Measurements from ENCODE around the gene ATE1.
"Not testable (repeated sequence)": the region's sequence is repeated elsewhere in the genome, so short reads cannot be mapped to it uniquely, and the experiment has no call there.

The ATE1 gene

DNA sequence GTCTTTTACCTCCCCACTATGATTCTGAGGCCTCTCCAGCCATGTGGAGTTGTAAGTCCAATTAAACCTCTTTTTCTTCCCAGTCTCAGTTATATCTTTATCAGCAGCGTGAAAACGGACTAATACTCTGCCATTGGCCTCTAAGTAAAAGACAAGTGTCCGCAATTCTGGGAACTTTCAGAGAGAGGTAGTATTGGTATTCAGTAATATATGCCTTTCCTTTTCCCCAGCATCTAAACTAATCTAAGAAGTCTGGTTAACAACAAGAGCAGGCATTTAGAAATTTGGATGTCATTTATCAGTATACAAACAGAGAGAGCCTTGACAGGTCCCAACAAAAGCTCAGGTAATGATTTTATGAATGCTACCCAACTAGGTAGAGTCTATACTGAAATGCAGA is 95.2 kb downstream of the ATE1 start:
- Histone ChIP-seq H3K9me3 (ENCODE audit: control insufficient read depth, insufficient read depth, low read length) (no peaks in the 10 kb centered on the region), H3K4me3 (ENCODE audit: low read depth, low read length) (no peak overlapping the region), H3K9ac (ENCODE audit: low read depth, low read length) (no peak overlapping the region), H3K27ac (ENCODE audit: low read depth, low read length) (no peak overlapping the region), H3K36me3 (ENCODE audit: control insufficient read depth, insufficient read depth, low read length) (peaks cover 35% of the 10 kb centered on the region), H3K4me1 (ENCODE audit: control insufficient read depth, insufficient read depth, low read length) (no peaks in the 10 kb centered on the region), H3K27me3 (ENCODE audit: control insufficient read depth, insufficient read depth, low read length) (no peaks in the 10 kb centered on the region)

- Histone ChIP-seq H3K9me3 (ENCODE audit: control insufficient read depth, insufficient read depth, low read length) (no peaks in the 10 kb centered on the region), H3K4me3 (ENCODE audit: low read depth, low read length) (no peak overlapping the region), H3K27me3 (ENCODE audit: control insufficient read depth, insufficient read depth, low read length) (no peaks in the 10 kb centered on the region), H3K4me1 (ENCODE audit: control insufficient read depth, insufficient read depth, low read length) (no peaks in the 10 kb centered on the region), H3K9ac (ENCODE audit: low read depth, low read length) (no peak overlapping the region), H3K36me3 (ENCODE audit: control insufficient read depth, insufficient read depth, low read length) (peaks cover 34% of the 10 kb centered on the region), H3K27ac (ENCODE audit: low read depth, low read length) (no peak overlapping the region)
These were observed 96.1 kb downstream of the ATE1 start for GRCh38 chr10:121831777-121832176.

- Histone ChIP-seq H3K36me3 (ENCODE audit: control insufficient read depth, insufficient read depth, low read length) (peaks cover 29% of the 10 kb centered on the region), H3K4me3 (ENCODE audit: low read depth, low read length) (no peak overlapping the region), H3K27me3 (ENCODE audit: control insufficient read depth, insufficient read depth, low read length) (no peaks in the 10 kb centered on the region), H3K9me3 (ENCODE audit: control insufficient read depth, insufficient read depth, low read length) (no peaks in the 10 kb centered on the region), H3K27ac (ENCODE audit: low read depth, low read length) (no peak overlapping the region), H3K4me1 (ENCODE audit: control insufficient read depth, insufficient read depth, low read length) (no peaks in the 10 kb centered on the region), H3K9ac (ENCODE audit: low read depth, low read length) (no peak overlapping the region)
These were observed 96.6 kb downstream of the ATE1 start for GRCh38 chr10:121831237-121831636.

DNA sequence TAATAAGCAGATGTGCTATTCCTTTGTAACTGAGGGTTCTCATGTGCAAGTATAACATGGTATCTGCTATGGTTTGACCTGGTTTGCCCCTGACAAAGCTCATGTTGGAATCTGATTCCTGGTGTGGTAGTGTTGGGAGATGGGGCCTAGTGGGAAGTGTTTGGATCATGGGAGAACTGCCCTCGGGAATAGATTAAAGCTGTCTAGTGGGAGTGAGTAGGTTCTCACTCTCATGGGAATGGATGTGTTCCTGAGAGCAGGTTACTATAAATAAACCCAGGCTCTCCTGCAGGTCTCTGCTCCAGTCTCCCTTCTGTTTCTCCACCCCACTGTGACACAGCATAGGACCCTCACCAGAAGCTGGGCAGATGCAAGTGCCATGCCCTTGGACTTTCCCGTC is 97.7 kb downstream of the ATE1 start:
- H3K27ac ChIP-seq (ENCODE audit: low read depth, low read length) = no peak overlapping the region
- no peaks in the 10 kb centered on the region for H3K27me3 ChIP-seq (ENCODE audit: control insufficient read depth, insufficient read depth, low read length)
- no peak overlapping the region for H3K4me3 ChIP-seq (ENCODE audit: low read depth, low read length)
- H3K4me1 ChIP-seq (ENCODE audit: control insufficient read depth, insufficient read depth, low read length) = no peaks in the 10 kb centered on the region
- H3K9ac ChIP-seq (ENCODE audit: low read depth, low read length) = no peak overlapping the region
- peaks cover 18% of the 10 kb centered on the region for H3K36me3 ChIP-seq (ENCODE audit: control insufficient read depth, insufficient read depth, low read length)
- no peaks in the 10 kb centered on the region for H3K9me3 ChIP-seq (ENCODE audit: control insufficient read depth, insufficient read depth, low read length)

- Histone ChIP-seq H3K9ac (ENCODE audit: low read depth, low read length) (no peak overlapping the region), H3K4me3 (ENCODE audit: low read depth, low read length) (no peak overlapping the region), H3K9me3 (ENCODE audit: control insufficient read depth, insufficient read depth, low read length) (no peaks in the 10 kb centered on the region), H3K36me3 (ENCODE audit: control insufficient read depth, insufficient read depth, low read length) (peaks cover 12% of the 10 kb centered on the region), H3K4me1 (ENCODE audit: control insufficient read depth, insufficient read depth, low read length) (no peaks in the 10 kb centered on the region), H3K27me3 (ENCODE audit: control insufficient read depth, insufficient read depth, low read length) (no peaks in the 10 kb centered on the region), H3K27ac (ENCODE audit: low read depth, low read length) (no peak overlapping the region)
These were observed 99.8 kb downstream of the ATE1 start for GRCh38 chr10:121828045-121828444.

- H3K27me3 ChIP-seq (ENCODE audit: control insufficient read depth, insufficient read depth, low read length); H3K4me3 ChIP-seq (ENCODE audit: low read depth, low read length); H3K27ac ChIP-seq (ENCODE audit: low read depth, low read length); H3K9me3 ChIP-seq (ENCODE audit: control insufficient read depth, insufficient read depth, low read length); H3K4me1 ChIP-seq (ENCODE audit: control insufficient read depth, insufficient read depth, low read length); H3K9ac ChIP-seq (ENCODE audit: low read depth, low read length): not testable (repeated sequence)
- peaks cover 12% of the 10 kb centered on the region for H3K36me3 ChIP-seq (ENCODE audit: control insufficient read depth, insufficient read depth, low read length)
These were observed 101.1 kb downstream of the ATE1 start for GRCh38 chr10:121826773-121827172.

- peaks cover 6% of the 10 kb centered on the region; the same call in 1 of the 2 replicates for H3K36me3 ChIP-seq (ENCODE audit: control insufficient read depth, insufficient read depth, low read length)
- H3K4me3 ChIP-seq (ENCODE audit: low read depth, low read length) = no peak overlapping the region
- H3K9ac ChIP-seq (ENCODE audit: low read depth, low read length) = no peak overlapping the region
- no peaks in the 10 kb centered on the region for H3K4me1 ChIP-seq (ENCODE audit: control insufficient read depth, insufficient read depth, low read length)
- no peaks in the 10 kb centered on the region for H3K27me3 ChIP-seq (ENCODE audit: control insufficient read depth, insufficient read depth, low read length)
- no peaks in the 10 kb centered on the region for H3K9me3 ChIP-seq (ENCODE audit: control insufficient read depth, insufficient read depth, low read length)
- no peak overlapping the region for H3K27ac ChIP-seq (ENCODE audit: low read depth, low read length)
These were observed 103.8 kb downstream of the ATE1 start for GRCh38 chr10:121823993-121824463.

- no peak overlapping the region for H3K27ac ChIP-seq (ENCODE audit: low read depth, low read length)
- H3K9me3 ChIP-seq (ENCODE audit: control insufficient read depth, insufficient read depth, low read length) = no peaks in the 10 kb centered on the region
- H3K9ac ChIP-seq (ENCODE audit: low read depth, low read length) = no peak overlapping the region
- no peak overlapping the region for H3K4me3 ChIP-seq (ENCODE audit: low read depth, low read length)
- no peaks in the 10 kb centered on the region for H3K4me1 ChIP-seq (ENCODE audit: control insufficient read depth, insufficient read depth, low read length)
- no peaks in the 10 kb centered on the region for H3K36me3 ChIP-seq (ENCODE audit: control insufficient read depth, insufficient read depth, low read length)
- H3K27me3 ChIP-seq (ENCODE audit: control insufficient read depth, insufficient read depth, low read length) = no peaks in the 10 kb centered on the region
These were observed 105.1 kb downstream of the ATE1 start for GRCh38 chr10:121822724-121823123.

GRCh38 chr10:121822180-121822579 is 105.7 kb downstream of the ATE1 start:
- Histone ChIP-seq H3K9me3 (ENCODE audit: control insufficient read depth, insufficient read depth, low read length) (no peaks in the 10 kb centered on the region), H3K9ac (ENCODE audit: low read depth, low read length) (no peak overlapping the region), H3K36me3 (ENCODE audit: control insufficient read depth, insufficient read depth, low read length) (no peaks in the 10 kb centered on the region), H3K27me3 (ENCODE audit: control insufficient read depth, insufficient read depth, low read length) (no peaks in the 10 kb centered on the region), H3K27ac (ENCODE audit: low read depth, low read length) (no peak overlapping the region), H3K4me3 (ENCODE audit: low read depth, low read length) (no peak overlapping the region), H3K4me1 (ENCODE audit: control insufficient read depth, insufficient read depth, low read length) (no peaks in the 10 kb centered on the region)

DNA sequence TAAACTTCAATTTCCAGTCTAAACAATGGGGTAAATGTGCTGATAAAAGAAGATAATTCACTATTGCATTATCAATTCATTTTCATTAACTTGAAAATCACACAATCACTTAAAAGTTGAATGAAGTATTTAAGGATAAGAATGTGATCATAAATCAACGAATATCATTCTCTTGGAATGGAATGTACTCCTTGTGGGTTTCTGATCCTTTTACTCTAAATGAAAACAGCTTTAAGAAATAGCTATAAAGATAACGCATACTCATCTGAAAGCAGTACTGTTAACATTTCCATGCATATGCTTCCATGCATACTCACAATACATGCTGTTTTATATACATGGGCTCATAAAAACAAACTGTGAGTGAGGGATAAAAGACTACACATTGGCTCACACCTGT is 108.8 kb downstream of the ATE1 start:
- no peaks in the 10 kb centered on the region for H3K27me3 ChIP-seq (ENCODE audit: control insufficient read depth, insufficient read depth, low read length)
- H3K4me1 ChIP-seq (ENCODE audit: control insufficient read depth, insufficient read depth, low read length) = no peaks in the 10 kb centered on the region
- H3K9ac ChIP-seq (ENCODE audit: low read depth, low read length) = no peak overlapping the region

GRCh38 chr10:121818599-121818998 is 109.2 kb downstream of the ATE1 start:
- Histone ChIP-seq H3K4me3 (ENCODE audit: low read depth, low read length) (no peak overlapping the region), H3K27me3 (ENCODE audit: control insufficient read depth, insufficient read depth, low read length) (no peaks in the 10 kb centered on the region), H3K9me3 (ENCODE audit: control insufficient read depth, insufficient read depth, low read length) (no peaks in the 10 kb centered on the region), H3K9ac (ENCODE audit: low read depth, low read length) (no peak overlapping the region), H3K36me3 (ENCODE audit: control insufficient read depth, insufficient read depth, low read length) (no peaks in the 10 kb centered on the region), H3K27ac (ENCODE audit: low read depth, low read length) (no peak overlapping the region), H3K4me1 (ENCODE audit: control insufficient read depth, insufficient read depth, low read length) (no peaks in the 10 kb centered on the region)

More for the DNA sequence above, 108.8 kb downstream of the ATE1 start:
- Histone ChIP-seq H3K27ac (ENCODE audit: low read depth, low read length) (no peak overlapping the region), H3K9me3 (ENCODE audit: control insufficient read depth, insufficient read depth, low read length) (no peaks in the 10 kb centered on the region), H3K36me3 (ENCODE audit: control insufficient read depth, insufficient read depth, low read length) (no peaks in the 10 kb centered on the region), H3K4me3 (ENCODE audit: low read depth, low read length) (no peak overlapping the region)

- H3K9ac ChIP-seq (ENCODE audit: low read depth, low read length) = no peak overlapping the region
- no peaks in the 10 kb centered on the region for H3K36me3 ChIP-seq (ENCODE audit: control insufficient read depth, insufficient read depth, low read length)
- no peaks in the 10 kb centered on the region for H3K9me3 ChIP-seq (ENCODE audit: control insufficient read depth, insufficient read depth, low read length)
- H3K27ac ChIP-seq (ENCODE audit: low read depth, low read length) = no peak overlapping the region
- H3K4me3 ChIP-seq (ENCODE audit: low read depth, low read length) = no peak overlapping the region
- no peaks in the 10 kb centered on the region for H3K4me1 ChIP-seq (ENCODE audit: control insufficient read depth, insufficient read depth, low read length)
- no peaks in the 10 kb centered on the region for H3K27me3 ChIP-seq (ENCODE audit: control insufficient read depth, insufficient read depth, low read length)
These were observed 111.6 kb downstream of the ATE1 start for GRCh38 chr10:121816197-121816596.

Data from HUES48 (cell line).